Measurements from ENCODE around the gene LYPD5.
A peak's percentile ranks its signal among the peaks of the same experiment; 100 is the strongest.
"Not testable (repeated sequence)": the region's sequence is repeated elsewhere in the genome, so short reads cannot be mapped to it uniquely, and the experiment has no call there.

LYPD5 gene, protein sequence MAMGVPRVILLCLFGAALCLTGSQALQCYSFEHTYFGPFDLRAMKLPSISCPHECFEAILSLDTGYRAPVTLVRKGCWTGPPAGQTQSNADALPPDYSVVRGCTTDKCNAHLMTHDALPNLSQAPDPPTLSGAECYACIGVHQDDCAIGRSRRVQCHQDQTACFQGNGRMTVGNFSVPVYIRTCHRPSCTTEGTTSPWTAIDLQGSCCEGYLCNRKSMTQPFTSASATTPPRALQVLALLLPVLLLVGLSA

DNA sequence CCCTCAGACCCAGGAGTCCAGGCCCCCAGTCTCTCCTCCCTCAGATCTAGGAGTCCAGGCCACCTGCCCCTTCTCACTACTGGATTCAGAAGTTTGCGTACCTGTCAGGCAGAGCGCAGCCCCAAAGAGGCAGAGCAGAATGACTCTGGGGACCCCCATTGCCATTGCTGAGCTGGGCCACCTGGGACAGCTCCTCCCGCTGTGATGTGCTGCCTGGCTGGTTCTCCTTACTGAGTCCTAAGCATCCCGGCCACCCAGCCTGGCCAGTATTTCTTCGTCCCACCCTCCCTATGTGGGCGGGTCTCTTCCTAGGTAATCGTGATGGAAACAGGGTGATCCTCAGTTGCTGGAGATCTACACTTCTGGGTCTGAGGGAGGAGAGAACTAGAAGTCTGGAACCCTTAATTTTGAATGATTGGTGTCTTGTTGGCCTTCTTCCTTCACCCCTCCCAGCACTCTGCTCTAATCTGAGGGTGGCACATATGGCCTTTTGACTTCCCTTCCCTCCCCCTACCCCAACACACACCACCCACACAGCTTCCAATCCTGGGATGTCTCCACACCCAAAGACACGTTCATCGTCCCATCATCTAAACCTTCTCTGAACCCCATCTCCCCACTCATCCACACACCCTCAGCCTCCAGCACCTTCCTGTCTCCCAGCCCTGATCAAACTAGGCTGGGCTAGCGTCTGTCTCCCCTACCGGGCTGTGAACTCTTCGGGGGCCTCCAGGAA, at the start of gene LYPD5:
LYPD5 (minus strand) TSS at position 232 of the 736 bp plus-strand sequence; CDS start at position 165, 67 bp downstream.
- no peak for DNase-seq (ENCODE audit: low spot score)

GRCh38 chr19:43848821-43849220, 46.6 kb upstream of the LYPD5 start:
- DNase-seq (ENCODE audit: low spot score): no peak

DNA sequence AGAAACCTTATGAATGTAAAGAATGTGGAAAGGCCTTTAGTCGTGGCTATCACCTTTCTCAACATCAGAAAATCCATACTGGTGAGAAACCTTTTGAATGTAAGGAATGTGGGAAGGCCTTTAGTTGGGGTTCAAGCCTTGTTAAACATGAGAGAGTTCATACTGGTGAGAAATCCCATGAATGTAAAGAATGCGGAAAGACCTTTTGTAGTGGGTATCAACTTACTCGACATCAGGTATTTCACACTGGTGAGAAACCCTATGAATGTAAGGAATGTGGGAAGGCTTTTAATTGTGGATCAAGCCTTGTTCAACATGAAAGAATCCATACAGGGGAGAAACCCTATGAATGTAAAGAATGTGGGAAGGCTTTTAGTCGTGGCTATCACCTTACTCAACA, 45.6 kb upstream of the LYPD5 start:
- DNase-seq (ENCODE audit: low spot score): no peak

- no peak for DNase-seq (ENCODE audit: low spot score)
These were observed 45.0 kb upstream of the LYPD5 start for GRCh38 chr19:43847246-43847645.

DNA sequence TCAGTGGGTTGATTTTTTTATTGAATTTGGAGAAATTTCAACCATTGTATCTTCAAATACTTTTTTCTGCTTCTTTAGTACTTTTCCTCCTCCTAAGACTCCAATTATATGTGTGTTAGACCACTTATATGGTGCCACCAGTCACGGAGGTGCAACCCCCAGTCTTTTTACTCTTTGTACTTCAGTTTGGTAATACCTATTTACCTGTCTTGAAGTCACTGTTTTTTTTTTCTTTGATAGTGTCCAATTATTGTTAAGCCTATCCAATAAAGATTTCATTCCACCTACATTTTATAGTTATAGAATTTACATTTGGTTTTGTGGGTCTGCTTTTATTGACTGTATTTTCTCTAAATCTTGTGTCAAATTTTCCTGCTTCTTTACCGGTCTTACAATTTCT, 39.8 kb upstream of the LYPD5 start:
- no peak for DNase-seq (ENCODE audit: low spot score)

DNA sequence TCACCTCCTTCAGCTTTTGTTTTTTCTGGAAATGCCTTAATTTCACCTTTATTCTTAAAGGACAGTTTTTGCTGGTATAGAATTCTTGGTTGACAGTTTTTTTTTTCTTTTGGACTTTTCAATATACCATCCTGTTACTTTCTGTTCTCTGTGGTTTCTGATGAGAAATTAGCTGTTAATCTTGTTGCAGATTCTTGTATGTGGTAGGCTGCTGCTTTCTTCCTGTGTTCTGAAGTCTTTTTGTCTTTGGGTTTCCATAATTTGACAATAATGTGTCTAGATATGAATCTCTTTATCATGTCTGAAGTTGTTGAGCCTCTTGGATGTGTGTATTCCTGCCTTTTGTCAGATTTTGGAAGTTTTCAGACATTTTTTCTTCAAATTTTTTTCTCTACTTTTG, 36.9 kb upstream of the LYPD5 start:
- DNase-seq (ENCODE audit: low spot score): no peak

DNA sequence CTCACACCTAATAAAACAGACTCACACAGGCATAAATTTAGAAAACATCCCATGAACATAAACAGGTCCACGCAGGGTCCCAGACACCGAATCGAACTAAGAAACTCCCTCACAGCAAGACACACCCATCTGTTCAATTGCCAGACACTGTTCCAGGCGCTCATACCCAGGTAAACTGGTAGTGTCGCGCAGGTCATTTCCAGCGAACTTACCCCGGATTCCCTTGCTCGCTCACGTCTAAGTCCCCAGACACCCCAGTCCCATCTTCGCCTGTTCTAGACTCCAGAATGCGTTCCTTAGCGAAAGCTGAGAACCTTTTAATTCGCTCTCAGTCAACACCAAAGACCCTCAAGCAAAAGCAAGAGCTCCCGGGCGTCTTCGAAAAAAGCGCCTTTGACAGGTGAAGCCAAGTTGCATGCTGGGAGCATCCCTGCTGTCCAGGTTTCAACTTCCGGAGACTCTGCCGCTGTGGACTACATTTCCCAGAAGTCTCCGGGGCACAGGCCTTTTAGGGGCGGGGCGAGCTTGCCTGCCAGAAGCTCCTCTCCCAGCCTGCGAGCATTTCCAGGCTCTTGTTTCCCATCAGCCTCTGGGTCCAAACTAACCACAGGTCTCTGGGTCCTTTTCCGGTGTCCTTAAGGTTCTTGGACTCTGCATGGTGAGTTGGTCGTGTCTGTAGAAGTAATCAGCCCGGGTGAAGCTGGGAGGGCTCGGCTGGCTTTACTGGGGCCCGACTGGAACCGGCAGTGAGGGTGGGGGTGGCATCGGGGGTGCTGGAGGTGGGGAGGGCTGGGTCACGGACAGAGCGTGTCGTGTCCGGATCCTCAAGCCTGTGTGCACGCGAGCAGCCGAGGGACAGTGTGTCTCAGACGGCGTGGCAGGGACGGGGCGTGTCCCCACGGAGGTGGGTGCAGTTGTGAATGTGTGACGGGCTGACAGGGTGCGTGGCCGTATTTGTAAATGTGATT, 24.8 kb upstream of the LYPD5 start, which contains the start of gene ZNF283:
ZNF283 (plus strand) TSS at position 535 of the 968 bp plus-strand sequence. CDS start 6,184 bp downstream, outside the sequence.
- DNase-seq (ENCODE audit: low spot score): peak; percentile 89

- not testable (repeated sequence) for DNase-seq (ENCODE audit: low spot score)
These were observed 22.3 kb upstream of the LYPD5 start for GRCh38 chr19:43824572-43824971.

- not testable (repeated sequence) for DNase-seq (ENCODE audit: low spot score)
These were observed 21.6 kb upstream of the LYPD5 start for GRCh38 chr19:43823856-43824255.

DNA sequence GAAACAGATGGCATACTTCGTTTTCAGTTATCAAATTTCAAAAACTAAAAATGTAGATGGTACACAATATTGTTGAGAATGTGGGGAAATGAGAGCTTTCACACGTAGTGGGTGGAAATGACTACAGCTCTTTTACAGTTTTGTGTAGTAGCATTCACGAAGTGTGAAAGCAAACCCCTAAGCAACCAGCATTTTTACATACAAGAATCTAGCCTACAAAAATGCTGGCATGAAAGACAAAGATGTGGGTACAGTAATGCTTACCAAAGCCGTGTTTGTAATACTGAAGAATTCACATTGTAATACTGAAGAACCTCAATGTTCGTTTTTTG, 18.6 kb upstream of the LYPD5 start:
- DNase-seq (ENCODE audit: low spot score): no peak

GRCh38 chr19:43820098-43820883, 18.0 kb upstream of the LYPD5 start:
- no peak for DNase-seq (ENCODE audit: low spot score)

DNA sequence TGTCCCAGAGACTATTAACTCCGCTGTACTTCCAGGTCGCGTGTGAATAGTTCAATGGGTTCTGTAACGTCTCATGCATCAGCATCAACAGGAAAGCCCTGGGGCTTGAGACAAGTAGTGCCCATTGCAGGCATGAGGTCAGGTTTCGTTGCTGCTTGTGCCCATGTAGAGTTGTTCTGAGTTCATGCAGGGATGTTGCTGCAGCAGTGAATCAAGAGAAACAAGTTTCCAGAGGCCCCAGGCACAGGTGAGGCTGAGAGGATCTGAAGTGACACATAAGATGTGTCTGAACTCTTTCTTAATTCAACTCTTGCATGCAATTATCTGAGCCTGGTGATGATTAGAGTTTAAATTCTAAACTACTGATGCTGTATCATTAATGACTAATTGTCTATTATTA, 16.3 kb upstream of the LYPD5 start:
- DNase-seq (ENCODE audit: low spot score): no peak

DNA sequence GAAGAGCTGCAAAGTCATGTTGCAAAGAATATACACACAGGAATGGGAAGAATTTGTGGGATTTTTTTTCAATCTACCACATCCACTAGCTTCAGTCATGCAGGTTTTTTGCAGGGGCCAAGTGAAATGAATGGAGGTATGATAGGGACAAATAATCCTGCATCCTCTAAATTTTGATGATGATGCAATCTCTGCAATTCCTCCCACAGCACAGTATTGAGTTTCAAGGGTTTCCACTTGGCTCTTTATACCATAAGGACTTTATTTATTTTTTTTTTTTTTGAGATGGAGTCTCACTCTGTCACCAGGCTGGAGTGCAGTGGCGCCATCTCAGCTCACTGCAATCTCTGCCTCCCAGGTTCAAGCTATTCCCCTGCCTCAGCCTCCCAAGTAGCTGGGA, 15.2 kb upstream of the LYPD5 start:
- not testable (repeated sequence) for DNase-seq (ENCODE audit: low spot score)

GRCh38 chr19:43814663-43815352, 12.6 kb upstream of the LYPD5 start:
- no peak for DNase-seq (ENCODE audit: low spot score)

DNA sequence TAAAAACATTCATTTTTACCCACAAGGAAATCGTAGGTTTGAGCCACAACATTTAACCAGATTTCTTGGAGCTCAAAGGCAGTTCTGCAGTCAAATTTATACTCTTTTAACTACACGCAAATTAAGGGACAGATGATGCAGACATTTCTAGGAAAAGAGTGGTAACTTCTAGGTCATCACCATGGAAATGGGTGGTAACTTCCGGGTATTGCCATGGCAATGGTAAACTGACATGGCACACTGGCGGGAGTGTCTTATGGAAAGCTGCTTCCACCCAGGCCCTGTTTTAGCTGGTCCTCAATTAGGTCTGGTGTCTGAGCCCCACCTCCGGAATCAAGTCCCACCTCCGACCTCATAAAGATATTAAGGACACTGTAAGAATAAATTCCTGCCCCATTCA, 10.4 kb upstream of the LYPD5 start:
- no peak for DNase-seq (ENCODE audit: low spot score)

GRCh38 chr19:43812259-43812658, 10.0 kb upstream of the LYPD5 start:
- no peak for DNase-seq (ENCODE audit: low spot score)

DNA sequence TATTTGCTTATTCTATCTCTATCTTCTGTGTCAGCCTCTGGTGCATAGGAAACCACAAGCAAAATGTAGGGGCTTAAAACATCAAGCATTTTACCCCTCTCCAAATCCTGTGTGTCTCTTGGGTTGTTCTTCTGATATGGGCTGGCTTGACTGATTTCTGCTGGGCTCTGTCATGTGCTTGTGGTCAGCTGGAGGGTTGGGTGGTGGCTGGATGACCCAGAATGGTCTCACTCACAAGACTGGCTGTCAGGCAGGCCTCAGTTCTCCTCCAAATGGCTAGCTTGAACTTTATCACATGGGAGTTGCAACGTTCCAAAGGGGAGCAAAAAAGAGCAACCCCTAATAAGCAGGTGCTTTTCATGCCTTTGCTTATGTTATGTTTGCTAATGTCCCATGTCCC, 9.6 kb upstream of the LYPD5 start:
- no peak for DNase-seq (ENCODE audit: low spot score)

DNA sequence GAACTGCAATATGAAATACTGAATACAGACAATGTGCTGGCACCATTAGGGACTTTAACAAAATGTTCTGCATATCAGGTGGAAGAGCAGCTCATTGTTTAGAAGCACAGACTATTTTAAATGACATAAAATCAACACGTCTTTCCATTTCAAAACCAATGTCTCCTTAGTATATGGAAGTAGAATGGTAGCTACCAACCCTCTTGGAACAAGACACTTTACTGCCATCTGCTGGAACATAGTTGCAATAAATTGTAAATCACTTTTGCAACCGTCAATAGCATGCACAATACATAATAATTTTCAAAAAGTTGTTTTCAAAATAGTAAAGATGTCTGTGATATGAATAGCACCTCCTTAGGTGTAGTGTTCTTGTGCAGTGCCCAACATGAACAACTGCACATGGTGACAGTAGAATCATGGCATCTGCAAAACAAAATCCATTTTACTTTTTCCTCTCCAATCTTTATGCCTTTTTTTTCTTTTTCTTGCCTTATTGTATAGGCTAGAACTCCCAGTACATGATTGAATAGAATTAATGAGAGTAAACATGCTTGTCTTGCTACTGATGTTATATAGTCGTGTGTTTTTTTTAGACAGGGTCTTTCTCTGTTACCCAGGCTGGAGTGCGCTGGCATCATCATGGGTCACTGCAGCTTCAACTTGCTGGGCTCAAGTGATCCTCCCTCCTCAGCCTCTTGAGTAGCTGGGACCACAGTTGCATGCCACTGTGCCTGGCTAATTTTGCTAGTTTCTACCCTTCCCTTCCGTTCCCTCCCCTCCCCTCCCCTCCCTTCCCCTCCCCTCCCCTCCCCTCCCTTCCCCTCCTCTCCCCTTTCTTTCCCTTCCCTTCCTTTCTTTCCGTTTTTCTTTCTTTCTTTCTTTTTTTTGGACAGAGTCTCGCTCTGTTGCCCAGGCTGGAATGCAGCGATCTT, 7.8 kb upstream of the LYPD5 start:
- peak; percentile 40 for DNase-seq (ENCODE audit: low spot score)

- no peak for DNase-seq (ENCODE audit: low spot score)
These were observed 5.4 kb upstream of the LYPD5 start for GRCh38 chr19:43807651-43808050.

- no peak for DNase-seq (ENCODE audit: low spot score)
These were observed 4.6 kb upstream of the LYPD5 start for GRCh38 chr19:43806848-43807247.

Measured in HuH-7 (cell line).